Neural progenitor cell (in vitro differentiated cells): ENCODE results near the gene SPATA45. TPM values are rescaled to one million over a fixed set of nuclear protein-coding genes. Genes with fewer than 3 reads are reported as not detected.

Source experiments
- DNase-seq: peaks from one replicate; pipeline ENCODE4 v3.0.0-alpha.2; 2016; ENCODE audit warnings: low spot score
- H2AFZ ChIP-seq: fragments of 200-600 bp; sonication (generic); replicated peaks from 2 replicates; pipeline ENCODE4 v1.6.1; 2016; ENCODE audit warnings: antibody characterized with exemption
- H3F3A ChIP-seq: fragments of 200-600 bp; sonication (generic); 2 replicates; pipeline ENCODE4 v1.6.1; 2016; ENCODE audit warnings: antibody characterized with exemption, low read depth
- H3K27ac ChIP-seq: fragments of 200-600 bp; sonication (generic); 2 replicates; pipeline ENCODE4 v1.5.1; 2016; ENCODE audit warnings: mild to moderate bottlenecking
- H3K27me3 ChIP-seq: fragments of 200-600 bp; sonication (generic); 2 replicates; pipeline ENCODE4 v1.6.1; 2016; ENCODE audit warnings: mild to moderate bottlenecking, moderate library complexity
- H3K36me3 ChIP-seq: fragments of 200-600 bp; sonication (generic); 2 replicates; pipeline ENCODE4 v1.5.1; 2016
- H3K4me1 ChIP-seq: fragments of 200-600 bp; sonication (generic); 2 replicates; pipeline ENCODE4 v1.6.1; 2016; ENCODE audit warnings: mixed run types
- H3K4me2 ChIP-seq: fragments of 200-600 bp; sonication (generic); 2 replicates; pipeline ENCODE4 v1.6.1; 2016
- H3K4me3 ChIP-seq: fragments of 200-600 bp; sonication (generic); 2 replicates; pipeline ENCODE4 v1.5.1; 2016
- H3K79me2 ChIP-seq: fragments of 200-600 bp; sonication (generic); 2 replicates; pipeline ENCODE4 v1.6.1; 2016; ENCODE audit warnings: low read depth
- H3K9ac ChIP-seq: fragments of 200-600 bp; sonication (generic); 2 replicates; pipeline ENCODE4 v1.6.1; 2016
- H3K9me3 ChIP-seq: fragments of 200-600 bp; sonication (generic); 2 replicates; pipeline ENCODE4 v1.5.1; 2016; ENCODE audit warnings: low read depth
- H4K20me1 ChIP-seq: fragments of 200-600 bp; sonication (generic); 2 replicates; pipeline ENCODE4 v1.6.1; 2016; ENCODE audit warnings: low read depth
- H3K27ac Mint-ChIP-seq: 3 replicates; pipeline ENCODE4 v1.8.0; 2021; ENCODE audit warnings: mixed read lengths
- H3K27me3 Mint-ChIP-seq: 2 replicates; pipeline ENCODE4 v1.8.0; 2022; ENCODE audit warnings: low read depth, mild to moderate bottlenecking, inconsistent platforms, moderate library complexity, mixed read lengths; ENCODE audit not compliant: insufficient read depth
- H3K36me3 Mint-ChIP-seq: 3 replicates; pipeline ENCODE4 v1.8.0; 2021; ENCODE audit warnings: mixed read lengths
- H3K4me1 Mint-ChIP-seq: 3 replicates; pipeline ENCODE4 v1.8.0; 2021; ENCODE audit warnings: mixed read lengths
- H3K4me3 Mint-ChIP-seq: 3 replicates; pipeline ENCODE4 v1.8.0; 2021; ENCODE audit warnings: mild to moderate bottlenecking, moderate library complexity, mixed read lengths
- H3K9me3 Mint-ChIP-seq: 3 replicates; pipeline ENCODE4 v1.8.0; 2020; ENCODE audit warnings: mixed read lengths
- CTCF ChIP-seq: fragments of 200-600 bp; sonication (generic); IDR thresholded peaks from 2 replicates; pipeline ENCODE4 v1.5.1; 2017; ENCODE audit warnings: antibody characterized with exemption, mild to moderate bottlenecking
- EZH2 ChIP-seq: fragments of 200-600 bp; sonication (generic); IDR thresholded peaks from 2 replicates; pipeline ENCODE4 v1.6.1; 2017; ENCODE audit warnings: antibody characterized with exemption, mild to moderate bottlenecking, moderate library complexity
- EZH2phosphoT487 ChIP-seq: fragments of 200-600 bp; sonication (generic); IDR thresholded peaks from 2 replicates; pipeline ENCODE4 v1.6.1; 2017; ENCODE audit warnings: antibody characterized with exemption
- total RNA-seq: library from RNA; depleted of rRNA; stranded (reverse); fragments of >200 nt; gene quantifications from 2 replicates; pipeline ENCODE4 v1.2.3, GENCODE V29; 2015; ENCODE audit warnings: low replicate concordance

The SPATA45 gene
- total RNA-seq, 1 donor from 2014 or later, result not detected

- no peak overlapping the region for H2AFZ ChIP-seq
- Mint-ChIP-seq H3K36me3 (no peaks in the 10 kb centered on the region), H3K4me3 (no peak overlapping the region), H3K27me3 (peaks cover 3% of the 10 kb centered on the region), H3K4me1 (peaks cover 7% of the 10 kb centered on the region), H3K27ac (no peak overlapping the region), H3K9me3 (no peaks in the 10 kb centered on the region)
- H3K4me2 ChIP-seq, result no peak overlapping the region
- H3K79me2 ChIP-seq, result no peaks in the 10 kb centered on the region
- H3K4me3 ChIP-seq, result no peak overlapping the region
- TF ChIP-seq EZH2phosphoT487 (no peak), CTCF (no peak), EZH2 (no peak)
- H3F3A ChIP-seq, result peaks cover 10% of the 10 kb centered on the region
- no peaks in the 10 kb centered on the region for H3K36me3 ChIP-seq
- no peaks in the 10 kb centered on the region for H3K4me1 ChIP-seq
- no peaks in the 10 kb centered on the region for H4K20me1 ChIP-seq
- H3K9ac ChIP-seq, result no peak overlapping the region
- H3K9me3 ChIP-seq, result no peaks in the 10 kb centered on the region
- H3K27ac ChIP-seq, result no peak overlapping the region
- no peak for DNase-seq
- no peaks in the 10 kb centered on the region for H3K27me3 ChIP-seq
Observed at GRCh38 chr1:212816567-212817278, 30.7 kb downstream of the SPATA45 start.

GRCh38 chr1:212814537-212815334 is 32.7 kb downstream of the SPATA45 start:
- Histone ChIP-seq H3F3A (peaks cover 10% of the 10 kb centered on the region), H3K79me2 (no peaks in the 10 kb centered on the region), H4K20me1 (no peaks in the 10 kb centered on the region), H3K4me3 (no peak overlapping the region), H3K4me1 (no peaks in the 10 kb centered on the region), H3K36me3 (no peaks in the 10 kb centered on the region), H3K4me2 (no peak overlapping the region), H3K9ac (no peak overlapping the region), H3K9me3 (no peaks in the 10 kb centered on the region), H3K27ac (no peak overlapping the region), H2AFZ (no peak overlapping the region), H3K27me3 (no peaks in the 10 kb centered on the region)
- DNase-seq, result no peak
- Mint-ChIP-seq H3K4me1 (peaks cover 7% of the 10 kb centered on the region), H3K4me3 (no peak overlapping the region), H3K27me3 (peaks cover 3% of the 10 kb centered on the region), H3K9me3 (no peaks in the 10 kb centered on the region), H3K36me3 (no peaks in the 10 kb centered on the region), H3K27ac (no peak overlapping the region)
- TF ChIP-seq EZH2phosphoT487 (no peak), CTCF (peak; percentile 58)

GRCh38 chr1:212805767-212806166 is 41.7 kb downstream of the SPATA45 start:
- Mint-ChIP-seq H3K4me3 (no peak overlapping the region), H3K9me3 (no peaks in the 10 kb centered on the region), H3K36me3 (peaks cover 6% of the 10 kb centered on the region), H3K4me1 (peaks cover 4% of the 10 kb centered on the region), H3K27me3 (peaks cover 2% of the 10 kb centered on the region), H3K27ac (no peak overlapping the region)
- no peak overlapping the region for H3K9ac ChIP-seq
- no peaks in the 10 kb centered on the region for H3K9me3 ChIP-seq
- H3K36me3 ChIP-seq, result peaks cover 7% of the 10 kb centered on the region
- H3K27me3 ChIP-seq, result no peaks in the 10 kb centered on the region
- no peaks in the 10 kb centered on the region for H3F3A ChIP-seq
- H3K79me2 ChIP-seq, result no peaks in the 10 kb centered on the region
- no peak overlapping the region for H2AFZ ChIP-seq
- H3K4me3 ChIP-seq, result no peak overlapping the region
- H3K4me2 ChIP-seq, result no peak overlapping the region
- DNase-seq, result no peak
- no peaks in the 10 kb centered on the region for H3K4me1 ChIP-seq
- no peaks in the 10 kb centered on the region for H4K20me1 ChIP-seq
- TF ChIP-seq EZH2phosphoT487, result no peak
- no peak for TF ChIP-seq CTCF
- TF ChIP-seq EZH2, result no peak
- no peak overlapping the region for H3K27ac ChIP-seq
